Kidney epithelial cell (primary cell): Measurements from ENCODE around the gene ARFGAP1. TPM values are rescaled to one million over a fixed set of nuclear protein-coding genes. Genes with fewer than 3 reads are reported as not detected.
"Not testable (repeated sequence)": the region's sequence is repeated elsewhere in the genome, so short reads cannot be mapped to it uniquely, and the experiment has no call there.

ENCODE experiments used
- DNase-seq: peaks from one replicate; pipeline ENCODE4 v3.0.0-alpha.2; 2010; ENCODE audit warnings: low read depth
- H3K27me3 ChIP-seq: 2 replicates; pipeline ENCODE4 v1.6.0; 2011; ENCODE audit warnings: low read length; ENCODE audit not compliant: control insufficient read depth, insufficient read depth
- H3K36me3 ChIP-seq: 2 replicates; pipeline ENCODE4 v1.5.1; 2011; ENCODE audit warnings: low read length; ENCODE audit not compliant: control insufficient read depth, insufficient read depth
- H3K4me3 ChIP-seq: 2 replicates; pipeline ENCODE4 v1.5.1; 2011; ENCODE audit warnings: low read depth, mild to moderate bottlenecking, control low read depth, low read length
- total RNA-seq: library from RNA; depleted of rRNA; stranded (reverse); fragments of >200 nt; gene quantifications from 2 replicates; pipeline ENCODE4 v1.2.3, GENCODE V29; 2015
- TF ChIP-seq, protein P1 (sequence below): IDR thresholded peaks from 2 replicates; pipeline ENCODE4 v1.5.1; 2011; ENCODE audit warnings: mild to moderate bottlenecking, moderate library complexity, low read length, control low read depth, inconsistent platforms; ENCODE audit not compliant: insufficient read depth, poor library complexity, severe bottlenecking

ARFGAP1 gene
- total RNA-seq, 1 donor from 2014 or later: 109 TPM

DNA sequence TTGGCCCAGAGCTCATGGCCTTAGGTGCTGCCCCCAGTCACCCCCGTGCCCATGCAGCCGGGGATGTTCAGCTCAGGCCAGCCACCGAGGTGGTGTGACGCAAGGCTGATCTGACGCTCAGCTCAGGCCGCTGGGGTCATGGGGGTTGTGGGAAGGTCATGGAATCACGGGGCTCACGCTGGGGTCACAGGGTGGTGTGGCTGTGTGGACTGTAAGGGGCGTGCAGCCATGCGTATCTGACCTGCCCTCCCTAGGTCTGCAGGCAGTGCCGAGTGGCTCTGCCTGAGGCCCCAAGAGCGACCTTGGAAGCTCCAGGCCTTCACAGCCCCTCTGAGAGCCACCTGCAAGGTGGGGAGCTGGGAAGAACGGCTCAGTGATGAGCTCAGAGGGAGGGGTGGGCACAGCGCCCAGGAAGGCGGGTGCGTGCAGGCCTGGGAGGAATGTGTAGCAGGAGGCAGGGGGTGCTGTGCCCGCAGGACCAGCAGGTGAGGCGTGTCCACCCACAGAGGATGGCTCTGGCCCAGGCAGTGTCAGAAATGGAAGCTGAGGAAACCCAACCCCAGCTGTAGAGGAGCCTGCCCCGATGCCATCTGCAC is 60.7 kb downstream of the ARFGAP1 start:
- Histone ChIP-seq H3K27me3 (peaks cover 11% of the 10 kb centered on the region), H3K36me3 (no peaks in the 10 kb centered on the region), H3K4me3 (no peak overlapping the region)
- TF ChIP-seq, protein P1, sequence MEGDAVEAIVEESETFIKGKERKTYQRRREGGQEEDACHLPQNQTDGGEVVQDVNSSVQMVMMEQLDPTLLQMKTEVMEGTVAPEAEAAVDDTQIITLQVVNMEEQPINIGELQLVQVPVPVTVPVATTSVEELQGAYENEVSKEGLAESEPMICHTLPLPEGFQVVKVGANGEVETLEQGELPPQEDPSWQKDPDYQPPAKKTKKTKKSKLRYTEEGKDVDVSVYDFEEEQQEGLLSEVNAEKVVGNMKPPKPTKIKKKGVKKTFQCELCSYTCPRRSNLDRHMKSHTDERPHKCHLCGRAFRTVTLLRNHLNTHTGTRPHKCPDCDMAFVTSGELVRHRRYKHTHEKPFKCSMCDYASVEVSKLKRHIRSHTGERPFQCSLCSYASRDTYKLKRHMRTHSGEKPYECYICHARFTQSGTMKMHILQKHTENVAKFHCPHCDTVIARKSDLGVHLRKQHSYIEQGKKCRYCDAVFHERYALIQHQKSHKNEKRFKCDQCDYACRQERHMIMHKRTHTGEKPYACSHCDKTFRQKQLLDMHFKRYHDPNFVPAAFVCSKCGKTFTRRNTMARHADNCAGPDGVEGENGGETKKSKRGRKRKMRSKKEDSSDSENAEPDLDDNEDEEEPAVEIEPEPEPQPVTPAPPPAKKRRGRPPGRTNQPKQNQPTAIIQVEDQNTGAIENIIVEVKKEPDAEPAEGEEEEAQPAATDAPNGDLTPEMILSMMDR: no peak
- DNase-seq: no peak

DNA sequence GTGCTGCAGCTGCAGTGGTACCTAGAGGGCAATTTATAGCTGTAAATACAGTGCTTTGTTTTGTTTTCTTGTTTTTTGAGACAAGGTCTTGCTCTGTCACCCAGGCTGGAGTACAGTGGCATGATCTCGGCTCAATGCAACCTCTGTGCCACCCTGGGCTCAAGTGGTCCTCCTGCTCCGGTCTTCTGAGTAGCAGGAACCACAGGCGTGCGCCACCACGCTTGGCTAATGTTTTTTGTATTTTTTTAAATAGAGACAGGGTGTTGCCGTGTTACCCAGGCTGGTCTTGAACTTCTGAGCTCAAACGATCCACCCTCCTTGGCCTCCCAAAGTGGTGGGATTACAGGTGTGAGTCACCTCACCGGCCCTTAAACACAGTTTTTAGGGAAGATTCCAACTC is 61.7 kb downstream of the ARFGAP1 start:
- H3K36me3 ChIP-seq: no peaks in the 10 kb centered on the region
- H3K27me3 ChIP-seq: peaks cover 11% of the 10 kb centered on the region
- DNase-seq: no peak
- TF ChIP-seq, protein P1: no peak
- no peak overlapping the region for H3K4me3 ChIP-seq

DNA sequence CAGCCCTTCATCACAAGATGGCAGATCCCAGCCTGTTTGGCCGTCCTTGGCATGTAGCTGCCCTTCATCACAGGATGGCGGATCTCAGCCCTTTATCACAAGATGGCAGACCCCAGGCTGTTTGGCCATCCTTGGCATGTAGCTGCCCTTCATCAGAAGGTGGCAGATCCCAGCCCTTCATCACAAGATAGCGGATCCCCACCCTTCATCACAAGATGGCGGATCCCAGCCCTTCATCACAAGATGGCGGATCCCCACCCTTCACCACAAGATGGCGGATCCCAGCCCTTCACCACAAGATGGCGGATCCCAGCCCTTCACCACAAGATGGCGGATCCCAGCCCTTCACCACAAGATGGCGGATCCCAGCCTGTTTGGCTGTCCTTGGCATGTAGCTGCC is 62.4 kb downstream of the ARFGAP1 start:
- not testable (repeated sequence) for H3K4me3 ChIP-seq, H3K36me3 ChIP-seq, DNase-seq
- H3K27me3 ChIP-seq: peaks cover 11% of the 10 kb centered on the region

DNA sequence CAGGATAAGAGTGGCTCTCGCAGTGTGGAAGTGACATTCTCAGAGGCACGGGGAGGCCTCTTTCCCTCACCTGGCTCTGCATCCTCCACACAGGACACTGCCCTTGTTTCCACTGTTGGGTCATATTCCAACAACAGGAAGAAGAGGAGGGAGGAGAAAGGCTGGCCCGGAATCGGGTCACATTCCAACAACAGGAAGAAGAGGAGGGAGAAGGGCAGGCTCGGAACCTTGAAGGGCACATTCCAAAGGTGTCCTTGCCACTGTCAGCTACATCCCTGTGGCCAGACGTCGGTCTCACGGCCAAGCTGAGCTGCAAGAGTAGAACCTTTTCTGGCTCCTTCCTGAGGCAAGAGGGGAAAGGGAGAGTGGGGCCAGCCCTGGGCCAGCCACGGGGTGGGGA is 63.1 kb downstream of the ARFGAP1 start:
- H3K36me3 ChIP-seq: no peaks in the 10 kb centered on the region
- H3K27me3 ChIP-seq: peaks cover 11% of the 10 kb centered on the region
- no peak overlapping the region for H3K4me3 ChIP-seq
- no peak for DNase-seq
- TF ChIP-seq, protein P1: no peak

DNA sequence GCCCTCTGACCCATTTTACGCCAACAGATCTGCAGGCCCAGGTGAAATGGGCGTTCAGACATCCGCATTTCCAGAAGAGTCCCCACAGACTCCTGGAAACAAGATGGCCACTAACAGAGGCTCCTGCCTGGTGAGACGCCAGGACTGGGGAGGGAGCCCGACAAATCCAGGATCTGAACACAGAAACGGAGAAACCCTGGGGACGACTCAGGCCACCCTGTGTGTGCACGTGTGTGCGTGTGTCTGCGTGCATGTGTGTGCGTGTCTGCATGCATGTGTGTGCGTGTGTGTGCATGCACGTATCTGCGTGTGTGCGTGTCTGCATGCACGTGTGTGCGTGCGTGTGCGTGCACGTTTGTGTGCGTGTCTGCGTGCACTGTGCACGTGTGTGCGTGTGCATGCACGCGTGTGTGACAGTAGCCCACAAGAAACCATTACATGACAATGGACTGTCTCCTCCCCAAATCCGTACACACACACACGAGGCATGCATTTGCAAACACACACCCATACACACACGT is 63.7 kb downstream of the ARFGAP1 start:
- no peak for DNase-seq
- Histone ChIP-seq H3K27me3 (peaks cover 11% of the 10 kb centered on the region), H3K4me3 (no peak overlapping the region), H3K36me3 (no peaks in the 10 kb centered on the region)
- TF ChIP-seq, protein P1: no peak

DNA sequence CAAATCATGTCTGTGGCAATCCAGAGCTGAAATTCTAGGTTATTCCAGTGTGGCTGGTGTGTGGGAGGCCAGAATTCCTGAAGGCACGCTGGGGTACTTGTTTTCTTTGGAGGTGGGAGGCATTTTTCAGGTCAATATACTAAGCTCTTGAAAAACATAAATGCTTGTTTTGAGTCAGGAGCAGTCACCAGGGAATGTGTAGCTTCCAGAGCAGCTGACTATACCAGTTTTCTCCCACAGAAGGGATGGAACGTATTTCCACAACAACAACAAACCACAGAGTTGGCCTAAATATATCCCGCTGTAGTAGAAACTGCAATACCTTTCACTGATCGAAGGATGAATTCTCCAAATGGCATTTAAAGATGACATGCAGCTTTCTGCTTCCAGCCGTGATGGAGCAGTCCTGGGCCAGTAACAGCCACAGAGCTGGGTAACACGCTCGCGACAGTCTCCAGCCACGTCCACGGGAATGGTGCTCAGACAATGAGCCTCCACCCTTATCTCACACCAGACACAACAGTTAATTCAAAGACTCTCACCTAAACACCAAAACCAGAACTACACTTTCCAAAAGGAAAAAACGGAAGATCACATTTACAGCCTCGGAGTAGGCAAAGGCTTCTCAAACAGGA is 65.3 kb downstream of the ARFGAP1 start:
- Histone ChIP-seq H3K27me3 (peaks cover 15% of the 10 kb centered on the region), H3K4me3 (no peak overlapping the region), H3K36me3 (no peaks in the 10 kb centered on the region)
- TF ChIP-seq, protein P1: no peak
- DNase-seq: peak; percentile 2

Other genes with a start within 250 kb of the ARFGAP1 start
- 54.3 and 54.8 TPM in 2 replicates for gene YTHDF1, start 56.7 kb upstream of the ARFGAP1 start, total RNA-seq
- gene BIRC7, start 36.9 kb upstream of the ARFGAP1 start, total RNA-seq: 12.8 and 19.2 TPM in 2 replicates
- gene NKAIN4, start 18.4 kb upstream of the ARFGAP1 start, total RNA-seq: 65.4 and 107 TPM in 2 replicates
- gene COL20A1, start 20.4 kb downstream of the ARFGAP1 start, total RNA-seq: not detected in 2 replicates
- not detected in 2 replicates for gene CHRNA4, start 88.5 kb downstream of the ARFGAP1 start, total RNA-seq
- 0.04 and 0.21 TPM in 2 replicates for gene KCNQ2, start 199.8 kb downstream of the ARFGAP1 start, total RNA-seq
- gene EEF1A2, start 226.3 kb downstream of the ARFGAP1 start, total RNA-seq: 14.9 and 18.0 TPM in 2 replicates
- 114 and 211 TPM in 2 replicates for gene PPDPF, start 248.0 kb downstream of the ARFGAP1 start, total RNA-seq